Epithelial cell of esophagus (primary cell): ENCODE data around the gene NR6A1.

Source experiments
- DNase-seq: peaks from one replicate; pipeline ENCODE4 v3.0.0; 2010; ENCODE audit warnings: low read depth
- H3K4me3 ChIP-seq: 2 replicates; pipeline ENCODE4 v1.5.1; 2011; ENCODE audit warnings: mild to moderate bottlenecking, low read length, control low read depth
- TF ChIP-seq, protein P1 (sequence below): IDR thresholded peaks from 2 replicates; pipeline ENCODE4 v1.5.1; 2011; ENCODE audit warnings: low read depth, mild to moderate bottlenecking, low read length, control low read depth, inconsistent platforms; ENCODE audit not compliant: insufficient read depth; ENCODE audit errors: missing control alignments

The NR6A1 gene

DNA sequence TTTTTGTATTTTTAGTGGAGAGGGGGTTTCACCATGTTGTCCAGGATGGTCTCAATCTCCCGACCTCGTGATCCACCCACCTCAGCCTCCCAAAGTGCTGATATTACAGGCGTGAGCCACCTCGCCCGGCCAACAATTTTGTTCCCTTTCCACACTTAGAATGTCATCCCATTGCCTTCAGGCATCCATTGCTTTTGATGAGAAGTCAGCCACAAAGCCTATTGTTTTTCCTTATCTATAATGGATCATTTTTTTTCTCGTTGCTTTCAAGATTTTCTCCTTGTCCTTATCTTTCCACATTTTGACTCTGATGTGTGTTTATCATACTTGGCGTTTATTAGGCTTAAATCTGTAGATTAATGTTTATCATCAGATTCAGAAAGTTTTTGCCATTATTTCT is 64.4 kb downstream of the NR6A1 start:
- no peak for DNase-seq
- no peak overlapping the region for H3K4me3 ChIP-seq
- TF ChIP-seq, protein P1, sequence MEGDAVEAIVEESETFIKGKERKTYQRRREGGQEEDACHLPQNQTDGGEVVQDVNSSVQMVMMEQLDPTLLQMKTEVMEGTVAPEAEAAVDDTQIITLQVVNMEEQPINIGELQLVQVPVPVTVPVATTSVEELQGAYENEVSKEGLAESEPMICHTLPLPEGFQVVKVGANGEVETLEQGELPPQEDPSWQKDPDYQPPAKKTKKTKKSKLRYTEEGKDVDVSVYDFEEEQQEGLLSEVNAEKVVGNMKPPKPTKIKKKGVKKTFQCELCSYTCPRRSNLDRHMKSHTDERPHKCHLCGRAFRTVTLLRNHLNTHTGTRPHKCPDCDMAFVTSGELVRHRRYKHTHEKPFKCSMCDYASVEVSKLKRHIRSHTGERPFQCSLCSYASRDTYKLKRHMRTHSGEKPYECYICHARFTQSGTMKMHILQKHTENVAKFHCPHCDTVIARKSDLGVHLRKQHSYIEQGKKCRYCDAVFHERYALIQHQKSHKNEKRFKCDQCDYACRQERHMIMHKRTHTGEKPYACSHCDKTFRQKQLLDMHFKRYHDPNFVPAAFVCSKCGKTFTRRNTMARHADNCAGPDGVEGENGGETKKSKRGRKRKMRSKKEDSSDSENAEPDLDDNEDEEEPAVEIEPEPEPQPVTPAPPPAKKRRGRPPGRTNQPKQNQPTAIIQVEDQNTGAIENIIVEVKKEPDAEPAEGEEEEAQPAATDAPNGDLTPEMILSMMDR = no peak

GRCh38 chr9:124699575-124699974 is 71.5 kb downstream of the NR6A1 start:
- no peak overlapping the region for H3K4me3 ChIP-seq
- no peak for DNase-seq
- TF ChIP-seq, protein P1 = no peak

DNA sequence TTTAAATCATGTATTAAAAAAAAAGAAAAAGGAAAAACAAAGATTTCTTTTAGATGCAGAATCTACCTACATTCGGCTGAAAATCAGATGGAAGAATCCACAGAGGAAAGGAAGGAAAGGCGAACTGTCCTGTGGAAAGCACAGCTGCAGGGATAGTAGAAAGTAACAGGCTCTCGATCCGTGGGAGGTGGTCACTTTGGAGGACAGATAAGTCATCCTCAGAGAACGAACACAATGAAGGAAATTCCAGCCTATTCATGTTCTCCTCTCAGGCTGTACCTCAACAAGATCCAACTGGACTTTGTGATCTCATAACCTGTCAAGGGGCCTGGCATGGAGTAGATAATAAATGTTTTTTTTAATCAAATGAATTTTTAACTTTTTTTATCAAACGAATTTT is 72.8 kb downstream of the NR6A1 start:
- no peak overlapping the region for H3K4me3 ChIP-seq
- TF ChIP-seq, protein P1 = no peak
- DNase-seq = peak; percentile 88

DNA sequence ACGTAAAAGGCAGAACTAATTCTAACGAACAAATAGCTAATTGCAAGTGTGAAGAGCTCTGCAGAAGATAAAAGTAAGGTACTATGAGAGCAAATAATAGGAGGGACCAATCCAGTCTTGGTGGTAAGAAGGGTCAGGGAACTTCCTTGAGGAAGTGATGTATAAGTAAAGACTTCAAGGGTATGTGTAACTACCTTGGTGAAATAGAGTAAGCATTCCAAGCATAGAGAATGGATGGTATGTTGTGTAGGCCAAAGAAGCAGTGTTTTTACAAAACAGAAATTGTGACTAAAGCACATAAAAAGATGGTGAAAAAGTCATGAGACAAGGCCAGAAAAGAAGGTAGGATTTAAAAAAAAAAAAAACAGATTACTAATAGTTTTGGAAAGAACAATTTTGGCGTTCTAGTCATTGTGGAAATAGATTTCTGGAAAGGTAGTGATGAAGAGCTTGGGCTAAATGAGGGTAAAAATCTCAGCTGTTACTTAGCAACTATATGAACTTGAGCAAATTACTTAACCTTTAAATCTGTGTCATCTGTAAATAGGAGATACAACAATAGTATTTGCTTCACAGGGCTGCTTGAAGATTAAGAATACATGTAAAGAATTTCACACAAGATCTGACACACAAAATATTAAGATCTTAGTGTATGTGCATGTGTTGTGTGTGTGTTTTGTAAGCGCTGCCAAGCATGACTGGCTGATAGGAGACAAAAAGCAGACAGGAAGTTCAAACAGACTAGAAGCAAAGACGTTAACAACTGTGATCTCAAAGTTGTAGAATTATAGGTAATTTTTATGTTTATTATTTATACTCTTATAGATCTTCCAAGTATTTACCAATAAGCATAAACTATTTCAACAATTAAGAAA is 73.5 kb downstream of the NR6A1 start:
- TF ChIP-seq, protein P1 = no peak
- H3K4me3 ChIP-seq = no peak overlapping the region
- DNase-seq = peak; percentile 60

GRCh38 chr9:124696101-124696500 is 75.0 kb downstream of the NR6A1 start:
- no peak overlapping the region for H3K4me3 ChIP-seq
- TF ChIP-seq, protein P1 = no peak
- DNase-seq = peak; percentile 33

DNA sequence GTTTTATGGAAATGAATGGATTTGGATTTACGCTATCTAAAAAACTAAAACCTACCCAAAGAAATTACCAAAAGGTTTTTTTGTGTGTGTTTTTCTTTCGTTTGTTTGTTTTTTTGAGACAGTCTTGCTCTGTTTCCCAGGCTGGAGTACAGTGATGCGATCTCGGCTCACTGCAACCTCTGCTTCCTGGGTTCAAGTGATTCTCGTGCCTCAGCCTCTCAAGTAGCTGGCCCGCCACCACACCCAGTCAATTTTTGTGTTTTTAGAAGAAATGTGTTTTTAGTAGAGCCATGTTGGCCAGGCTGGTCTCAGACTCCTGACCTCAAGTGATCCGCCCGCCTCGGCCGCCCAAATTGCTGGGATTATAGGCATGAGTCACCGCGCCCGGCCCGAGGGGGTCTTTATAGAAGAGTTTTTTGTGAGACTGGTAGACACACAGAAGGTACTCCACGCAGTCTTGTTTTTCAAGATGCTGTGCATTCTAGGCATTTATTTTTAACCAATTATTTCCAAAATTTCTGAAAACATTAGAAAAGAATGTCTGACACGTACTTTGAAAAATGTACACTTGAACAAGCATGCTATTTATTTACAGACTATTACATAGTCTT is 75.7 kb downstream of the NR6A1 start:
- TF ChIP-seq, protein P1 = no peak
- no peak overlapping the region for H3K4me3 ChIP-seq
- DNase-seq = peak; percentile 31
